ENCODE data around the gene MAP7D1.
"Not testable (repeated sequence)": the region's sequence is repeated elsewhere in the genome, so short reads cannot be mapped to it uniquely, and the experiment has no call there.

MAP7D1 gene

DNA sequence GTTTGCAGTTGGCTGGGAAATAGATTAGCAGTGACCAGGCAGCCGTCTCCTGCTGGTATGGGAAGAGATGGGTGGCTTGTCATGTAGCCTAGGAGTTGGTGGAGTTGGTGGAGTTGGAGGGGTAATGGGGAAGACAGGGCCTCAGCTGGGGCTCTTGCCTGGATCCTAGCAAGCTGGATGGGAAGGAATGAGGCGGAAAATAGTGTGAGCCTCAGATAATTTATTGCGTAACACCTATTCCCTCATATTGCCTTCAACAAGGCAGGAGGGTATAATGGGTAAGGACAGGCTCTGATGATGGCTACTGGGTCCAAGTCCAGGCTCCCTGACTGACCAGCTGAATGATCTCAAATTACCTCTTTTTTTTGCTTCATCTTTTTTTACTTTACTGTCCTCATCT lies 12.6 kb downstream of the MAP7D1 start:
- no peak for DNase-seq (ENCODE audit: low read depth)

DNA sequence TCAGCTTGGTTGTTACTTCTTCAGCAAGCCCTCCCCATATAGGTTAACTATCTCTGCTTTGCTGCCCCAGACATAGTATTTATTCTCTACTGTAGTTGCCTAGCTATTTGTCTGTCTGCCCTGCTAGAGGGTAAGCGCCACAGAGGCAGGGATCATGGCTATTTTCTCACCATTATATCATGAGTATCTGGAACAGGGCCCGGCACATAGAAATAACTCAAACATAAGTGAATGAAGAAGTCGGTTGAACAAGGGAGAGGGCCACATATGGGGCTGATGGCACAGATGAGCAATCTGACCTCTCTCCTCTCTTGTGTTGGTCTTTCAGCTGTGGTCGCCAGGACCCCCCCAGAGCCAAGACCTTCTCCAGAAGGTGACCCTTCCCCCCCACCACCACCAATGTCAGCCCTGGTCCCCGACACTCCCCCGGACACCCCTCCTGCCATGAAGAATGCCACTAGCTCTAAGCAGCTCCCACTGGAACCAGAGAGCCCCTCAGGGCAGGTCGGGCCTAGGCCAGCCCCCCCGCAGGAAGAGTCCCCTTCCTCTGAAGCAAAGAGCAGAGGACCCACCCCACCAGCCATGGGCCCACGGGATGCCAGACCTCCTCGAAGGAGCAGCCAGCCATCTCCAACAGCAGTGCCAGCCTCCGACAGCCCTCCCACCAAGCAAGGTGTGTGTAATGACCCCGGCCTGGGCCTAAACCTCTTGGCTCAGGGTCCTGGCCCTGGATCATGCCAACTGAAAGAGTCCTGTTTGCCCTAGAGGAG lies 14.9 kb downstream of the MAP7D1 start:
- DNase-seq (ENCODE audit: low read depth), result no peak

DNA sequence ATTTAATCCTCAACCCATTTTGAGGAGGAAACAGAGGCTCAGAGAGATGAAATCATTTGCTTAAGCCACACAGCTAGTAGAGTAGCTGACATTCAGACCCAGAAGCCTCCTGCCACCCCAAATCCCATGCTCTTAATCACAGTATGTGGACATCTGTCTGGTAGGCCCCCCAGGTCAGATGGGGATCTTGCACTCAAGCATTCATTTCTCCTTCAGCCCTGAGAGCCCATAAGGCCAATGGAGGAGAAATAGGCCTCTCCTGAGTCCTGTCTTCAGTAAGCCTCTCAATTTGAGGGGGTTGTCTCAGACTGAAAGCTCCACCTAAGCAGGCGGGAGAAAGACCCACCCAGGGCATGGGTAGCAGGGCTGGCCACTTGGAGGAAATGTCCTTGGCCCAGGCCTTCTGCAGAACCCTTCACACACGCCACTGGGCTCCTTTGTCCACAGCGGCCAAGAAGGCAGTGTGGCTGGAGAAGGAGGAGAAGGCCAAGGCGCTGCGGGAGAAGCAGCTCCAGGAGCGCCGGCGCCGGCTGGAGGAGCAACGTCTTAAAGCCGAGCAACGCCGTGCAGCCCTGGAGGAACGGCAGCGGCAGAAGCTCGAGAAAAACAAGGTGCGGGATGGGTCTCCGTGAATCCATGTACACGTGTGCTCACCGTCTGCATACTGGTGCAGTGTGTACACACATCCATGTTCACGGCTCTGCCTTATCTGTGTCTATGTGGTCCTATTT lies 16.2 kb downstream of the MAP7D1 start:
- no peak for DNase-seq (ENCODE audit: low read depth)

DNA sequence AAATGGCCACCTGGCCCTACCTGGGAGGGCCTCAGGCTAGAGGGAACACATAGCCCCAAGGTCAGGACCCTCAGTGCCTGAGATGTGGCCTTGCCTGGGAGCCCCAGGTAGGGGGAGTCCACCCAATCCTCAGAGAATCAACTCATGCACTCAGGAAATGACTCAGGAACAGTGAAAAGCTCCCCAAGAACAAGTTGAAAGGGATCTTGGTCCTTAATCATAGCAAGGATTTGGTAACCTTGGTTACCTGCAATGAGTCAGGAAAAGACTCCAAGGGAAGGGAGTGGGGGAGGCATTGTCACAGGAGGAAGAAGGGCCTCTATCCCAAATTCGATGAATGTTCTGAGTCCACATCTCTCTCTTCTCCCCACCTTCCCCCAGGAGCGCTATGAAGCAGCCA lies 17.0 kb downstream of the MAP7D1 start:
- DNase-seq (ENCODE audit: low read depth), result peak; percentile 64

DNA sequence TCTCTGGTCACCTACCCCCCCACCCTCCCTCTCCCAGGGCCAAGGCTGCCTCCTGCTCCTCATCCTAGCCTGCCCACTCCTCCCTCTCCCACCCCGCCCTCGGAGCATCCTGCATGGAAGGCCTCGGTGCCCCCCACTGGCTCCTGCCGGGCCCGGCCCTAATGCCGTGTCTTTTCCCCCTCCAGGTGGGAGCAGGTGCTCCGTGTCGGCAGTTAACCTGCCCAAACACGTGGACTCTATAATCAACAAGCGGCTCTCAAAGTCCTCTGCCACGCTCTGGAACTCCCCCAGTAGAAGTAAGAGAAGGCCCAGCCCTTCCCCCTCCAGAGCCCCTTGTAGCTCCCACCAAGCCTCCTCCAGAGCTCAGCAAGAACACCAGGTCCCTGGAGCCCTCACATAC lies 18.8 kb downstream of the MAP7D1 start:
- no peak for DNase-seq (ENCODE audit: low read depth)

DNA sequence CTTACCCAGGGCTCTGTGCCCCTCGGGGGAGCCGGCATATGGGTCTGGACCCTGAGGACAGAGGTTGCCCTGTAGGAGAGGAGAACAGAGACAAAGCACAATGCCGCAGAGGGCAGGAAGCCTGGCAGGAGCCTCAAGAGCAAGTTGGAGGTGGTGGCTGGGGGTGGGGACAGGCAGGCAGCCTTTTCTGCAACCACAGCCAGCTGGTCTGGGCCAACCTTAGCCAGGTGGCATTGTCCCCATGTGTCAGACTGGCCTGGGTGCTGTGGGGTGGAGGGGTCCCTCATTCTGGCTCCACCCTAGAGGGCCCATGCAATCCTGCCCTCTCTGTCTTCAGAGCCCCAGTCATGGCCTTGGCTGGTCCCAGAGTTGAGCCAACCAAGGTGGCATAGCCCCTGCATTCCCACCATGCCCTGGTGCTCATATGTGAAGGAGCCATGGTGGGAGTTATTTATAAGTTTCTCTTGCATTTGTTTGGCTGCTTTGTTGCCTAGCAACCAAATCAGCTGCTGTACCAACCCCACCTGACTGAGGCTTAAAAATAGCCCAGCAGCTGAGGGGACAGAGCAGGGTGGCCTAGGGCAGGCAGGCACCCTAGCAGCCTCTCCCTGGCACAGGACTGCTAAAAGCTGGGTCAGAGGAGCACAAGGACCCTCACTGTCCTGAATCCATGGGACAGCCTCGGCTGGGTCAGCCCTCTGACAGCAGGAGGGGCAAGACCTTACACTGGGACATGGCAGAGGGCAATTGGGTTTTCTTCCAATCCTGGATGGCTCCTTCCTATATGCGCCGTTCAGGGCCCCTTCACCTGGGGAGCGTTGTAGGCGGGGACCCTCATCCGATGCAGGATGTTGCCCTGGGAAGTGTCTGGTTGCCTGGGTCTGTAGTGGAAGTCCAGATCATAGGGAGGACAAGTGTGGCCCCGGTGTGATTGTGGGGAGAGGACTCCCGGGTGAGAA lies 19.5 kb downstream of the MAP7D1 start:
- DNase-seq (ENCODE audit: low read depth), result peak; percentile 60

DNA sequence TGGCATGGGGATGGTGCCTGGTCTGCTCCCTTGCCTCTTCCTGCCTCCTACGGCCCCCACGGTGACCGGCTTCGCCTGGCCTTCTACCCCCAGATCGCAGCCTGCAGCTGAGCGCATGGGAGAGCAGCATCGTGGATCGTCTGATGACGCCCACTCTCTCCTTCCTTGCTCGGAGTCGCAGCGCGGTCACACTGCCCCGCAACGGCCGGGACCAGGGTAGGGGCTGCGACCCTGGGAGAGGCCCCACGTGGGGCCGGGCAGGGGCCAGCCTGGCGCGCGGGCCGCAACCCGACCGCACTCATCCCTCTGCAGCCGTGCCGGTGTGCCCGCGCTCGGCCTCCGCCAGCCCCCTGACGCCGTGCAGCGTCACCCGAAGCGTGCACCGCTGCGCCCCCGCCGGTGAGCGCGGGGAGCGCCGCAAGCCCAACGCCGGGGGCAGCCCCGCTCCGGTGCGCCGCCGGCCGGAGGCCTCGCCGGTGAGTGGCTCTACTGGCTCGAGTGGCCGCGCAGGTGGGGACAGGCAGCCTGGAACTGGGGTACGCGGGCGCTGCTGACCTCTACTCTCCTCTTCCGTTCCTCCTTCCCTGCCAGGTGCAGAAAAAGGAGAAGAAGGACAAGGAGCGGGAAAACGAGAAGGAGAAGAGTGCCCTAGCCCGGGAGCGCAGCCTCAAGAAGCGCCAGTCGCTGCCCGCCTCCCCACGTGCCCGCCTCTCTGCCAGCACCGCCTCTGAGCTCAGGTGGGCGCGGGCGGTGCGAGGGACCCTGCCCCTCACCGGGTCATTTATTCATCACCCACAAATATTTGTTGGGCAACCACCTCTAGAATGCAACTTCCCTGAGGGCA lies 20.4 kb downstream of the MAP7D1 start:
- no peak for DNase-seq (ENCODE audit: low read depth)

DNA sequence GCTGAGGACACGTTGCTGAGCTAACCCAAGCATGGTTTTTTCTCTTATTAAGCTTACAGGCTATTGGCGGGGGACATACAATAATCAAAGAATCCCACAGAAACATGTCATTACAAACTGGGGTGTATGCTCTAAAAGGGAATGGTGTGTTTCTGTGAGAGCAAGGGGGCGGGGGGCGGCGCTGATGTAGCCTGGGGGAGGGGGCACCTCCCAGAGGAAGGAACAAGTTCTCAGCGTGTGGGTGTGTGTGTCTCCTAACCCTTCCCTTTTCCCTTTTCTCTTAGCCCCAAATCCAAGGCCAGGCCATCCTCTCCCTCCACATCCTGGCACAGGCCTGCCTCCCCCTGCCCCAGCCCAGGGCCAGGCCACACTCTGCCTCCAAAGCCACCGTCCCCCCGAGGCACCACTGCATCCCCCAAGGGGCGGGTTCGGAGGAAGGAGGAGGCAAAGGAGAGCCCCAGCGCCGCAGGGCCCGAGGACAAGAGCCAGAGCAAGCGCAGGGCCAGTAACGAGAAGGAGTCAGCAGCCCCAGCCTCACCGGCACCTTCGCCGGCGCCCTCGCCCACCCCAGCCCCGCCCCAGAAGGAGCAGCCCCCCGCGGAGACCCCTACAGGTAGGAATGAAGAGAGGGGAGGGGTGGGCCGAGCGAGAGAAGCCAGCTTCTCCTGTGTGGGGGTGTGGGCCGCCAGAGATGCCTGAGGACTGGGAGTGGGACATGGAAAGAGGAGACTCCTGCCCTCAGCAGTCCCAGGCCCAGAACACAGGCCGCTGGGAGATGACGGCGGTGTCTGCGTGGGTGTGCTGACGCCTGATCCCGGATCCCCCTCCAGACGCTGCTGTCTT lies 21.9 kb downstream of the MAP7D1 start:
- no peak for DNase-seq (ENCODE audit: low read depth)

DNA sequence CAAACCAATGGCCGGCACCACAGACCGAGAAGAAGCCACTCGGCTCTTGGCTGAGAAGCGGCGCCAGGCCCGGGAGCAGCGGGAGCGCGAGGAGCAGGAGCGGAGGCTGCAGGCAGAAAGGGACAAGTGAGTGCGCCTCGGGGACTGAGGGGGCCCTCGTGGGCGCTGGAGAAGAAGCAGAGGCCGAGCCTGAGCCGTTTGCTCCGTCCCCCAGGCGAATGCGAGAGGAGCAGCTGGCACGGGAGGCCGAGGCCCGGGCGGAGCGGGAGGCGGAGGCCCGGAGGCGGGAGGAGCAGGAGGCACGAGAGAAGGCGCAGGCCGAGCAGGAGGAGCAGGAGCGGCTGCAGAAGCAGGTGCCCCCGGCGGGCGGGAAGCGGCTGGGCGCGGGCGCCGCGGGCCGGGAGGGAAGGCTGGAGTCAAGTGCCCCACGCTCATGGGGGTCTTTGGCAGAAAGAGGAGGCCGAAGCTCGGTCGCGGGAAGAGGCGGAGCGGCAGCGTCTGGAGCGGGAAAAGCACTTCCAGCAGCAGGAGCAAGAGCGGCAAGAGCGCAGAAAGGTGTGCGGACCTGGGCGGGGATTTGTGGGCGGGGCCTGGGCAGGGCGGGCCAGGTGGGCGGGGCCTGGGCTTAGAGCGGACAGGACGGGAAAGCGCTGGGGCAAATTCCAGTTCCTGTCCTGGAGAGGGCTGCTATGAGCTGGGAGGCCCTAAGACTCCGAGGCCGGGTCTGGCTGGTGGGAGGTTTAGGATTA lies 22.7 kb downstream of the MAP7D1 start:
- DNase-seq (ENCODE audit: low read depth), result no peak

DNA sequence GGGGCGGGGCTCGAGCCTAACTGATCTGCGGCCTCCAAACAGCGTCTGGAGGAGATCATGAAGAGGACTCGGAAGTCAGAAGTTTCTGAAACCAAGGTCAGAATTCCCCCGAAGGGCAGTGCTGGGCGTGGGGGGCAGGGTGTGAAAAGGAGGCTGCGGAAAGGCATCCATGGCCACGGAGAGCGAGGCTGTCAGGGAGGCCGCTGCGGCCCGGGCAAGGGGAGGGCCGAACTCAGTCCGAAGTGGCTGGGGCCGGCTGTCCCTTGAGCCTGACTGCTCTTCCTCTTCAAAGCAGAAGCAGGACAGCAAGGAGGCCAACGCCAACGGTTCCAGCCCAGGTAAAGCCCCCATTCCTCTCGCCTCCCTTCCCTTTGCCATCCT lies 23.2 kb downstream of the MAP7D1 start:
- no peak for DNase-seq (ENCODE audit: low read depth)

DNA sequence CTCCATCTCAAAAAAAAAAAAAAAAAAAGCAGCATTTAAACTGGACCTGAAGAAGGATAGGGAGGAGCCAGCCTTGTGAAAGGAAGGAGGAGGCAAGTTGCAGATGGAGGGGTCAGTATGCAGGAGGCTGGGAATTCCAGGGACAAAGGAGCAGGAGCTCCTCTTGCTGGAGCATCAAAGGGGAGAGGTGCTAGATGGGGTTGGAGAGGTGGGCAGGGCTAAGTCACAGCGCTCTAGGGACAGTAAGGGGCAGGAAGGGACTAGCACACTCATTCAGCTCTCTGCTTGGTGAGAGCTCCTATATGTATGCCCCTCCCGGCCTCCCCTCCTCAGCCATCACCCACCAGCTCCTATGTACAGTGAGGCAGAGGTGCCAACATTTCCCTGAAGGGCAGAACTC lies 26.8 kb downstream of the MAP7D1 start:
- DNase-seq (ENCODE audit: low read depth), result no peak

DNA sequence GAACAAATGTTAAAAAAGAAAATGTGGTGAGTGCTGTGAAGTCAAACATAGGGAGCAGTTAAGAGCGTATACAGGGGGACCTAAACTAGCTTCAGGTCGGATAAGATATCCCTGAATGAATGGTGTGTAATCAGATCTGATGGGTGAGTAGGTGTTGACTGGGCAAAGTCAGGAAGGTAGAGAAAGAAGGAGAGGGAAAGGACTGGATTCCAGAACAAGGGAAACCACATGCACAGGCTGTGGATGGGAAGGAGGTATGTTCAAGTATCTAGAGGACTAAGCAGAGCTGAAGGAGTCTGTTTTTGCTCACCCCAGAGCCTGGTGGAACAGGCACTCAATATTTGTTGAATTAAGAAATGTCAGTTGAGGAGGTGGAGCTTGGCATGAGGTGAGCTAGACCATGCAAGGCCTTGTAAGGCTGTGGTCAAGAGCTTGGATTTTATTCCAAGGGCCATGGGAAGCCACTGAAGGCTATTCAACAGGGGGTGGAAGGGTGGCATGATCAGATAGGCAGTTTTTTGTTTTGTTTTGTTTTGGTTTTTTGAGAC lies 27.4 kb downstream of the MAP7D1 start:
- DNase-seq (ENCODE audit: low read depth), result peak; percentile 24

DNA sequence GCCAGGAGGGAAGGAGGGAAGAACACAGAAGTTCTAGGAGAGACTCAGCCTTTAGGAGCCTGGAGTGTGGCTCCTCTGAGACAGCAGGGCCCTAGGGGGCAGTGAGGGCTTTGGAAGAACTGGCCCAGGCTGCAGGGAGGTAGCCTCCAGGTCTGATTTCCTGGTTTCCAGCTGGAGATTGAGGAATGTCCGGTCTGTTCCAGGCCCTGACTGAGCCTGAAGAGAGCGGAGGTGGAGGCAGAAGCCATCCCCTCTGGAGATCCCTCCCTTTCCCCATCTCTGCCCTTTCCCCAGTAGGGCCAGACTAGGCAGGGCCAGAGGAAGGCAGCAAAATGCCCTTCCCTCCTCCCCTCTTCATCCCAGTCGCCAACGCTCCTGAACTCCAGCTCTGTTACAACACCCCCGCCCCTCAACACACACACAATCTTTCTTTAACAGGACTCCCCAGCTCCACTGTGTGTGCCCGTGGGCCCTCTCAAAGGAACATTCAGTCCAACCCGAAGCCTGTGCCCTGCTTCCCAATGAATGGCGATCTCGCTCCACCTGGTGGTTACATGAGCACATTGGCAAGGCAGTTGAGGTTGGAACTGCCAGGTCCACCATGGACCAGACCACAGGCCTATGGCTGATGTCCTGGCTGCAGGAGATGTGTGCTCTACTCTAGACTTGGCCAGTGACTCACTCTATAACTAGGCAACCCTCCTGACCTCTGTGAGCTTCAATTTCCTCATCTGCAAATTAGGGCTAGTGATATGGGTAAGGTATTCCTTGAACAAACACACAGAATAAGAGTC lies 32.0 kb downstream of the MAP7D1 start:
- DNase-seq (ENCODE audit: low read depth), result peak; percentile 94

DNA sequence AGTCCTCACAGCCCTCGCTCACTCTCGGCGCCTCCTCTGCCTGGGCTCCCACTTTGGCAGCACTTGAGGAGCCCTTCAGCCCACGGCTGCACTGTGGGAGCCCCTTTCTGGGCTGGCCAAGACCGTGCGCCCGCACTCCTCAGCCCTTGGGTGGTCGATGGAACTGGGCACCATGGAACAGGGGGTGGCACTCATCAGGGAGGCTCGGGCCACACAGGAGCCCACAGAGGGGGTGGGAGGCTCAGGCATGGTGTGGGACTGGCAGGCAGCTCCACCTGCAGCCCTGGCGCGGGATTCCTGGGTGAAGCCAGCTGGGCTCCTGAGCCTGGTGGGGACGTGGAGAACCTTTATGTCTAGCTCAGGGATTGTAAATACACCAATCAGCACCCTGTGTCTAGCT lies 40.8 kb downstream of the MAP7D1 start:
- DNase-seq (ENCODE audit: low read depth), result not testable (repeated sequence)

DNA sequence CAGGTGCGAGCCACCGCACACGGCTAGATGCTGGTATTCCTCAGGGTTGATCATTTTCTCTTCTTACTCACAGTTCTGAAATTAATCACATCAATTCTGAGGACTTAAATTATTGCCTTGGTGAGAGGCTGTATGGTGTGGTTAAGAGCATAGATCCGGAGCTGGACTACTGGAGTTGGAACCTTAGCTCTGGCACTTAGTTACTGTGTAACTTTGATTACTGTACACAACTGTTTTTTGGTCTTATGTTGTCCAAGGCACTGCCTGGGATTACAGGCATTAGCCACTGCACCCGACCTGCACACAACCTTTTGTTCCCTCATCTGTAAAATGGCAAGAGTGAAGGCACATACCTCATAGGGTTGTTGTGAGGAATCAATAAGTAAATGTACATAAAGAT lies 42.7 kb downstream of the MAP7D1 start:
- no peak for DNase-seq (ENCODE audit: low read depth)

DNA sequence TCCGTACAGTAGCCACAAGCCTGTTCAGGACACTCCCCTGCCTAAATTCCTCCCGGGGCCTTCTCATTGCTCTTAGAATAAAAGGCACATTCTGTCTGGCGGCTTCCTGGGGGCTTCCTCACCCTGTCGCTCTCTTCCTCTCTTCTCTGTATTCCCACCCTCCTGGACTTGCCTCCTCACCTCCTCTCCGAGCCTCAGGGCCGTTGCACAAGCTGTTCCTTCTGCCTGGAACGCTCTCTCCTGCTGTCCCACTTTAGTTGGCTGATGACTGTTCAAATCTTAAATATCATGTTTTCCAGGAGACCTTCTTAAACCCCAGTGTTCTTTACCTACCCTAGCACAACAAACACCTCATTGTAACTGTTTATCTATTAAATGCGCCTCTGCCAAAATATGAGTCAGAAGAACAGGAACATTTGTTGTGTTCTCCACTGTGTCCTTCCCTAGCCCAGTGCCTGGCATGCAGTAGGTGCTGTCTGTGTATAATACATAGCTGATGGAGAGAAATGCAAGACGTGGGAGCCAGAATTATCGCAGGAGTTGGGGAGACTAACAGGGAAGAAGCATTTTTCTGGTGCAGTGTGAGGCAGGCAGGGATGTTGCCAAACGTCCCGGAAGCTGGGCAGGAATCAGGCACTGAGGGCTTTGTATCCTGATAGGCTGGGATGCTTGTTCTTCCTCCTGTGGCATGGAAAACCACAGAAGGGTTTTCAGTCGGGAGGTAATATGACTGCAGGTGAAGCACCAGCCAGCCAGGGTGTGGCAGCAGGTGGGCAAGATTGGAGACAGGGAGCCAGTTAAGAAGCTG lies 44.2 kb downstream of the MAP7D1 start:
- peak; percentile 23 for DNase-seq (ENCODE audit: low read depth)

DNA sequence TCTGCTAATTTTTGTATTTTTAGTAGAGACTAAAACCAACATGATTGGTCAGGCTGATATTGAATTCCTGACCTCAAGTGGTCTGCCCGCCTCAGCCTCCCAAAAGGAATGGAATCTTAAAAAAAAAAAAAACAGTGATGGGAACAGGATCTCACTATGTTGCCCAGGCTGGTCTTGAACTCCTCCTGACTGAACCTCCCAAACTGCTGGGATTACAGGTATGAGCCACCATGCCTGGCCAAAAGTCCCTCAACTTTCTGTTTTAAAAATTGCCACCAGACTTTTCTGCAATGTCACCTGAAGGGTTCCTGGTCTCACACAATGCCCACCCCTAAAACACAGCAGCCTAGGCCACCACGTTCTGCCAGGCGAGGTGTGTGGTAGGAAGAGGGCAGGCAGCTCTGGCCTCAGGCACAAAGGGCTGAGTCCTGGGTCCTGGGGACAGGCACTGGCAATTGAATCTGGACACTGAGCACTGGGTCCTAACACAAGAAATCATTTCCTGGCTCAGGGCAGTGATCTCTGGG lies 47.1 kb downstream of the MAP7D1 start:
- DNase-seq (ENCODE audit: low read depth), result no peak
